GM08714 (cell line): ENCODE data around the gene NAA30.
"Not testable (repeated sequence)": the region's sequence is repeated elsewhere in the genome, so short reads cannot be mapped to it uniquely, and the experiment has no call there.

Source experiments
- H3K4me3 ChIP-seq: fragments of 200-500 bp; sonication (Bioruptor generic); 2 replicates; pipeline ENCODE4 v1.5.1; 2014; ENCODE audit warnings: mild to moderate bottlenecking, low read length, inconsistent platforms
- ZNF274 ChIP-seq: IDR thresholded peaks from 2 replicates; pipeline ENCODE4 v1.6.1; 2012; ENCODE audit warnings: mild to moderate bottlenecking, low read depth, low read length

The NAA30 gene

GRCh38 chr14:57390037-57390805, at the start of gene NAA30:
TSS of gene NAA30 (plus strand) at chr14:57390586. CDS start at chr14:57390958, 372 bp downstream.
- TF ChIP-seq ZNF274: no peak
- peak within 1 kb of the TSS; percentile 96 for H3K4me3 ChIP-seq

GRCh38 chr14:57343545-57344297, 46.7 kb upstream of the NAA30 start:
- H3K4me3 ChIP-seq: not testable (repeated sequence)

- no peak for TF ChIP-seq ZNF274
- no peak overlapping the region for H3K4me3 ChIP-seq
These were observed 45.3 kb upstream of the NAA30 start for GRCh38 chr14:57345106-57345505.

GRCh38 chr14:57346741-57347140, 43.6 kb upstream of the NAA30 start:
- no peak overlapping the region for H3K4me3 ChIP-seq
- no peak for TF ChIP-seq ZNF274

- TF ChIP-seq ZNF274: no peak
- no peak overlapping the region for H3K4me3 ChIP-seq
These were observed 37.8 kb upstream of the NAA30 start for GRCh38 chr14:57352396-57353170.

GRCh38 chr14:57355081-57355800, 35.1 kb upstream of the NAA30 start:
- TF ChIP-seq ZNF274: no peak
- H3K4me3 ChIP-seq: no peak overlapping the region

GRCh38 chr14:57362361-57362760, 28.0 kb upstream of the NAA30 start:
- no peak for TF ChIP-seq ZNF274

GRCh38 chr14:57364659-57365450, 25.5 kb upstream of the NAA30 start:
- no peak overlapping the region for H3K4me3 ChIP-seq
- no peak for TF ChIP-seq ZNF274

More at GRCh38 chr14:57362361-57362760, 28.0 kb upstream of the NAA30 start:
- H3K4me3 ChIP-seq: no peak overlapping the region

GRCh38 chr14:57370187-57370586, 20.2 kb upstream of the NAA30 start:
- H3K4me3 ChIP-seq: not testable (repeated sequence)

GRCh38 chr14:57371013-57371412, 19.4 kb upstream of the NAA30 start:
- no peak for TF ChIP-seq ZNF274
- no peak overlapping the region for H3K4me3 ChIP-seq

GRCh38 chr14:57375156-57375555, 15.2 kb upstream of the NAA30 start:
- TF ChIP-seq ZNF274: no peak
- H3K4me3 ChIP-seq: no peak overlapping the region

GRCh38 chr14:57378661-57379060, 11.7 kb upstream of the NAA30 start:
- TF ChIP-seq ZNF274: no peak
- no peak overlapping the region for H3K4me3 ChIP-seq

- no peak for TF ChIP-seq ZNF274
- H3K4me3 ChIP-seq: no peak overlapping the region
These were observed 9.5 kb upstream of the NAA30 start for GRCh38 chr14:57380935-57381334.
